HEK293 (cell line): ENCODE measurements around the gene AVL9.

Experiments
- CTCF ChIA-PET: fragments of 350-600 bp; formaldehyde crosslinking; extraction: SDS; loops from one replicate; lab custom pipeline; 2021; ENCODE audit warnings: antibody characterized with exemption; lab: Yijun Ruan, JAX
- POLR2A ChIA-PET: fragments of 300-600 bp; formaldehyde crosslinking; extraction: SDS; loops from one replicate; lab custom pipeline; 2020; ENCODE audit warnings: antibody characterized with exemption, inconsistent platforms; lab: Yijun Ruan, JAX
- H3K27ac ChIP-seq: fragments of 200-500 bp; sonication (Bioruptor generic); 2 replicates; pipeline ENCODE4 v1.5.1; 2014; ENCODE audit warnings: low read depth, low read length, control low read depth, inconsistent platforms; ENCODE audit errors: extremely low read depth
- H3K36me3 ChIP-seq, 2 experiments: fragments of 200-500 bp in 1 of 2; sonication (Bioruptor generic) in 1 of 2; 1 replicate in 1 of 2; 2 replicates in 1 of 2; pipeline ENCODE4 v1.5.1; 2014 to 2017; ENCODE audit warnings: inconsistent platforms in 2 of 2, low read length in 2 of 2; ENCODE audit not compliant: control insufficient read depth in 2 of 2, insufficient read depth in 1 of 2
- H3K4me1 ChIP-seq: fragments of 200-500 bp; sonication (Bioruptor generic); 2 replicates; pipeline ENCODE4 v1.5.1; 2014; ENCODE audit warnings: mild to moderate bottlenecking, low read length, inconsistent platforms; ENCODE audit not compliant: control insufficient read depth, insufficient read depth
- H3K4me3 ChIP-seq: 2 replicates; pipeline ENCODE4 v1.5.1; 2011; ENCODE audit warnings: low read depth, mild to moderate bottlenecking, control low read depth, low read length, moderate library complexity
- H3K9me3 ChIP-seq: fragments of 200-500 bp; sonication (Bioruptor generic); 2 replicates; pipeline ENCODE4 v1.5.1; 2014; ENCODE audit warnings: low read depth, low read length, inconsistent platforms; ENCODE audit not compliant: control insufficient read depth, insufficient read depth
- BCL11B ChIP-seq: fragments of 450-650 bp; formaldehyde crosslinking; IDR thresholded peaks from 2 replicates; pipeline ENCODE4 v1.5.1; 2016; ENCODE audit warnings: low read depth, missing biosample characterization, missing genetic modification characterization
- HOXC10 ChIP-seq: sonication (generic); formaldehyde crosslinking; IDR thresholded peaks from 2 replicates; pipeline ENCODE4 v1.8.1; 2023; ENCODE audit warnings: mild to moderate bottlenecking, missing genetic modification reagents
- SCRT1 ChIP-seq: fragments of 450-650 bp; formaldehyde crosslinking; IDR thresholded peaks from 2 replicates; pipeline ENCODE4 v1.5.1; 2016; ENCODE audit warnings: missing biosample characterization, missing genetic modification characterization, borderline replicate concordance
- SETDB1 ChIP-seq: IDR thresholded peaks from one replicate; pipeline ENCODE4 v1.6.1; 2017; ENCODE audit warnings: mild to moderate bottlenecking, low read length, moderate library complexity, mixed read lengths; ENCODE audit not compliant: insufficient read length
- SP7 ChIP-seq: fragments of 450-650 bp; formaldehyde crosslinking; IDR thresholded peaks from 2 replicates; pipeline ENCODE4 v1.5.1; 2016; ENCODE audit warnings: missing biosample characterization, missing genetic modification characterization
- TSHZ1 ChIP-seq: fragments of 450-650 bp; formaldehyde crosslinking; IDR thresholded peaks from 2 replicates; pipeline ENCODE4 v1.5.1; 2016; ENCODE audit warnings: missing biosample characterization, missing genetic modification characterization, borderline replicate concordance
- ZBTB10 ChIP-seq: fragments of 450-650 bp; formaldehyde crosslinking; IDR thresholded peaks from 2 replicates; pipeline ENCODE4 v1.5.1; 2016; ENCODE audit warnings: missing biosample characterization, missing genetic modification characterization
- ZBTB44 ChIP-seq: fragments of 450-650 bp; IDR thresholded peaks from 2 replicates; pipeline ENCODE4 v1.5.1; 2018; ENCODE audit warnings: missing biosample characterization, mild to moderate bottlenecking, missing genetic modification characterization
- ZFHX2 ChIP-seq: fragments of 450-650 bp; formaldehyde crosslinking; conservative IDR thresholded peaks from 2 replicates; pipeline ENCODE4 v1.5.1; 2016; ENCODE audit warnings: missing biosample characterization, missing genetic modification characterization
- ZNF10 ChIP-seq: fragments of 450-650 bp; formaldehyde crosslinking; IDR thresholded peaks from 2 replicates; pipeline ENCODE4 v1.5.1; 2017; ENCODE audit warnings: missing biosample characterization, missing genetic modification characterization
- ZNF175 ChIP-seq: fragments of 450-650 bp; formaldehyde crosslinking; IDR thresholded peaks from 2 replicates; pipeline ENCODE4 v1.5.1; 2016; ENCODE audit warnings: missing biosample characterization, missing genetic modification characterization
- ZNF248 ChIP-seq: fragments of 450-650 bp; formaldehyde crosslinking; IDR thresholded peaks from 2 replicates; pipeline ENCODE4 v1.5.1; 2017; ENCODE audit warnings: missing biosample characterization, missing genetic modification characterization
- ZNF324 ChIP-seq: fragments of 450-650 bp; formaldehyde crosslinking; IDR thresholded peaks from 2 replicates; pipeline ENCODE4 v1.5.1; 2016; ENCODE audit warnings: missing biosample characterization, missing genetic modification characterization
- ZNF391 ChIP-seq: fragments of 450-650 bp; formaldehyde crosslinking; IDR thresholded peaks from 2 replicates; pipeline ENCODE4 v1.5.1; 2016; ENCODE audit warnings: low read depth, missing biosample characterization, missing genetic modification characterization, borderline replicate concordance
- ZNF549 ChIP-seq: fragments of 450-650 bp; IDR thresholded peaks from 2 replicates; pipeline ENCODE4 v1.5.1; 2018; ENCODE audit warnings: missing biosample characterization, missing genetic modification characterization, mild to moderate bottlenecking, inconsistent platforms, moderate library complexity
- TF ChIP-seq, protein P1 (sequence below): fragments of 450-650 bp; formaldehyde crosslinking; IDR thresholded peaks from 2 replicates; pipeline ENCODE4 v1.5.1; 2016; ENCODE audit warnings: missing biosample characterization, missing genetic modification characterization

Gene AVL9

DNA sequence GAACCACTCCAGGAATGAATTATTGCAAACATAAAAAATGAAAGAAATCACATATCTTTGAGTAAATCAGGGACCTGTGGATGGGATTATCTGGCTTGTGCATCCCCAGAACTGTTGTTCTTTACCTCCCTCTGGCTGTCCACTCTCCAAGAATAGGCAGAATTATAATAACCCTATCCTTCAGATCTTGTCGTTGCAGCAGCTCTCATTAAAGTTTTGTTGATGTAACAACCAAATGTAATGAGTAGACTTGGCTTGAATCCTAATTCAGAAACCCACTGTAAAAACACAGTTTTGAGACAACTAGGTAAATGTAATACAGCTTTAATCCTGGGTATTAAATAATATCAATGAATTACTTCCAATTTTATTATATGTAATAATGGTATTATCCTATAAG is 21.3 kb upstream of the AVL9 start (continued):
- TF ChIP-seq ZBTB10 = no peak
- TF ChIP-seq ZNF391 (tag by site-specific recombination) = no peak
- TF ChIP-seq ZFHX2 (tag by site-specific recombination) = no peak

GRCh38 chr7:32476816-32477648 is 18.3 kb upstream of the AVL9 start:
- H3K36me3 ChIP-seq = no peaks in the 10 kb centered on the region
- no peaks in the 10 kb centered on the region for H3K9me3 ChIP-seq
- no peaks in the 10 kb centered on the region for H3K4me1 ChIP-seq
- H3K4me3 ChIP-seq = no peak overlapping the region
- CTCF ChIA-PET = interaction anchor here (0.6 to 2.0 kb wide), 4 partner anchors 13 to 733 kb away, joined by 3 to 10 read pairs (median 7); partner anchors contain the start of gene LSM5
- TF ChIP-seq ZNF10 (tag by site-specific recombination) = no peak
- TF ChIP-seq, protein P1, sequence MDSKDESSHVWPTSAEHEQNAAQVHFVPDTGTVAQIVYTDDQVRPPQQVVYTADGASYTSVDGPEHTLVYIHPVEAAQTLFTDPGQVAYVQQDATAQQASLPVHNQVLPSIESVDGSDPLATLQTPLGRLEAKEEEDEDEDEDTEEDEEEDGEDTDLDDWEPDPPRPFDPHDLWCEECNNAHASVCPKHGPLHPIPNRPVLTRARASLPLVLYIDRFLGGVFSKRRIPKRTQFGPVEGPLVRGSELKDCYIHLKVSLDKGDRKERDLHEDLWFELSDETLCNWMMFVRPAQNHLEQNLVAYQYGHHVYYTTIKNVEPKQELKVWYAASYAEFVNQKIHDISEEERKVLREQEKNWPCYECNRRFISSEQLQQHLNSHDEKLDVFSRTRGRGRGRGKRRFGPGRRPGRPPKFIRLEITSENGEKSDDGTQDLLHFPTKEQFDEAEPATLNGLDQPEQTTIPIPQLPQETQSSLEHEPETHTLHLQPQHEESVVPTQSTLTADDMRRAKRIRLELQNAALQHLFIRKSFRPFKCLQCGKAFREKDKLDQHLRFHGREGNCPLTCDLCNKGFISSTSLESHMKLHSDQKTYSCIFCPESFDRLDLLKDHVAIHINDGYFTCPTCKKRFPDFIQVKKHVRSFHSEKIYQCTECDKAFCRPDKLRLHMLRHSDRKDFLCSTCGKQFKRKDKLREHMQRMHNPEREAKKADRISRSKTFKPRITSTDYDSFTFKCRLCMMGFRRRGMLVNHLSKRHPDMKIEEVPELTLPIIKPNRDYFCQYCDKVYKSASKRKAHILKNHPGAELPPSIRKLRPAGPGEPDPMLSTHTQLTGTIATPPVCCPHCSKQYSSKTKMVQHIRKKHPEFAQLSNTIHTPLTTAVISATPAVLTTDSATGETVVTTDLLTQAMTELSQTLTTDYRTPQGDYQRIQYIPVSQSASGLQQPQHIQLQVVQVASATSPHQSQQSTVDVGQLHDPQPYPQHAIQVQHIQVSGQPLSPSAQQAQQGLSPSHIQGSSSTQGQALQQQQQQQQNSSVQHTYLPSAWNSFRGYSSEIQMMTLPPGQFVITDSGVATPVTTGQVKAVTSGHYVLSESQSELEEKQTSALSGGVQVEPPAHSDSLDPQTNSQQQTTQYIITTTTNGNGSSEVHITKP (tag by site-specific recombination) = no peak
- no peak for TF ChIP-seq HOXC10
- H3K27ac ChIP-seq = no peak overlapping the region
- POLR2A ChIA-PET = no interaction called here

- Histone ChIP-seq H3K9me3 (no peaks in the 10 kb centered on the region), H3K4me3 (no peak overlapping the region), H3K36me3 (no peaks in the 10 kb centered on the region), H3K4me1 (no peaks in the 10 kb centered on the region), H3K27ac (no peak overlapping the region)
- ChIA-PET CTCF (interaction anchor here (0.6 to 2.0 kb wide), 4 partner anchors 12 to 733 kb away, joined by 3 to 10 read pairs (median 7); partner anchors contain the start of gene LSM5), POLR2A (no interaction called here)
- TF ChIP-seq ZNF175 (no peak), ZNF248 (tag by site-specific recombination) (no peak), ZNF549 (tag by site-specific recombination) (no peak), BCL11B (tag by site-specific recombination) (no peak), TSHZ1 (no peak), ZBTB44 (no peak), SP7 (no peak), SETDB1 (no peak), SCRT1 (tag by site-specific recombination) (no peak), ZNF324 (tag by site-specific recombination) (no peak)
- TF ChIP-seq, protein P1 (tag by site-specific recombination) = no peak
These were observed 17.7 kb upstream of the AVL9 start for GRCh38 chr7:32477649-32477980.
